A549 (cell line): ENCODE results near the gene CDK5R1. TPM values are rescaled to one million over a fixed set of nuclear protein-coding genes. Genes with fewer than 3 reads are reported as not detected.

ENCODE experiments used
- ATAC-seq, 2 experiments: fragments of 200-7000 bp in 1 of 2; fragments of >200 bp in 1 of 2; cut with Nextera tagmentation in 1 of 2; cut with Tn5 transposase in 1 of 2; 3 replicates each; pipeline versions ENCODE4 v1.8.0 to v1.9.1; 2018 to 2020; ENCODE audit warnings: mild to moderate bottlenecking in 1 of 2, moderate library complexity in 1 of 2
- CTCF ChIA-PET: fragments of 300-600 bp; sonication (Branson Sonifier 250); formaldehyde crosslinking; extraction: SDS; loops from one replicate; lab custom pipeline; 2021; ENCODE audit warnings: antibody characterized with exemption, inconsistent platforms; lab: Yijun Ruan, JAX
- POLR2A ChIA-PET: fragments of 350-600 bp; formaldehyde crosslinking; extraction: SDS; loops from one replicate; lab custom pipeline; 2021; ENCODE audit warnings: antibody characterized with exemption, inconsistent platforms; lab: Yijun Ruan, JAX
- DNase-seq, 2 experiments: peaks; one replicate each; pipeline versions ENCODE4 v3.0.0 to v3.0.0-alpha.2; 2011 to 2016; ENCODE audit warnings: low read depth in 1 of 2, low spot score in 1 of 2
- FAIRE-seq: peaks from 2 replicates; lab custom pipeline; 2011; peaks lifted over from hg19 to GRCh38; lab: Jason Lieb, UNC
- H3K27ac ChIP-seq, 2 experiments: fragments of >200 bp; sonication (Bioruptor Twin); formaldehyde crosslinking; 3 replicates each; pipeline ENCODE4 v1.5.1; 2016 to 2017
- H3K4me1 ChIP-seq: fragments of >200 bp; sonication (Bioruptor Twin); formaldehyde crosslinking; 3 replicates; pipeline ENCODE4 v1.6.1; 2016
- H3K4me2 ChIP-seq: fragments of >200 bp; sonication (Bioruptor Twin); formaldehyde crosslinking; 3 replicates; pipeline ENCODE4 v1.6.1; 2016
- H3K4me3 ChIP-seq: fragments of >200 bp; sonication (Bioruptor Twin); formaldehyde crosslinking; 3 replicates; pipeline ENCODE4 v1.5.1; 2016
- H3K9me3 ChIP-seq: fragments of >200 bp; sonication (Bioruptor Twin); formaldehyde crosslinking; 3 replicates; pipeline ENCODE4 v1.6.1; 2016
- BHLHE40 ChIP-seq: IDR thresholded peaks from 2 replicates; pipeline ENCODE4 v1.6.1; 2012; ENCODE audit warnings: low read depth, low read length, inconsistent platforms
- CEBPB ChIP-seq, 2 experiments: fragments of >200 bp in 1 of 2; sonication (Bioruptor Twin) in 1 of 2; formaldehyde crosslinking in 1 of 2; IDR thresholded peaks; 2 replicates each; pipeline ENCODE4 v1.6.1; 2012 to 2016
- CHD2 ChIP-seq: fragments of 150-350 bp; IDR thresholded peaks from 2 replicates; pipeline ENCODE4 v1.6.1; 2014; ENCODE audit warnings: low read length; ENCODE audit not compliant: partially characterized antibody
- CHD4 ChIP-seq: fragments of 200-600 bp; sonication (generic); IDR thresholded peaks from 2 replicates; pipeline ENCODE4 v1.6.1; 2016; ENCODE audit warnings: antibody characterized with exemption, mild to moderate bottlenecking, borderline replicate concordance
- EHF ChIP-seq: fragments of 250-450 bp; sonication (Bioruptor Pico); IDR thresholded peaks from 2 replicates; pipeline ENCODE4 v1.5.0; 2020; ENCODE audit warnings: mild to moderate bottlenecking
- EHMT2 ChIP-seq: fragments of 200-600 bp; sonication (generic); IDR thresholded peaks from 2 replicates; pipeline ENCODE4 v1.6.1; 2016; ENCODE audit warnings: antibody characterized with exemption, low read depth, mild to moderate bottlenecking, moderate library complexity
- FOSB ChIP-seq: fragments of 250-450 bp; sonication (Bioruptor Pico); IDR thresholded peaks from 2 replicates; pipeline ENCODE4 v1.5.0; 2020; ENCODE audit warnings: mild to moderate bottlenecking, moderate library complexity
- GATA3 ChIP-seq: IDR thresholded peaks from 2 replicates; pipeline ENCODE4 v1.6.1; 2012; ENCODE audit warnings: borderline replicate concordance
- HOXA7 ChIP-seq: fragments of 250-450 bp; sonication (Bioruptor Pico); IDR thresholded peaks from 2 replicates; pipeline ENCODE4 v1.5.0; 2020; ENCODE audit warnings: mild to moderate bottlenecking, moderate library complexity
- JUNB ChIP-seq: fragments of >200 bp; sonication (Bioruptor Twin); formaldehyde crosslinking; IDR thresholded peaks from 2 replicates; pipeline ENCODE4 v1.6.1; 2016
- KDM1A ChIP-seq: fragments of 200-600 bp; sonication (generic); IDR thresholded peaks from 2 replicates; pipeline ENCODE4 v1.6.1; 2016; ENCODE audit warnings: low read depth, mild to moderate bottlenecking
- MAFK ChIP-seq: fragments of 450-650 bp; IDR thresholded peaks from 2 replicates; pipeline ENCODE4 v1.6.1; 2014; ENCODE audit not compliant: partially characterized antibody
- MAZ ChIP-seq: fragments of 150-350 bp; IDR thresholded peaks from 2 replicates; pipeline ENCODE4 v1.6.1; 2014; ENCODE audit warnings: antibody characterized with exemption, low read depth, low read length, borderline replicate concordance
- MYC ChIP-seq: IDR thresholded peaks from 2 replicates; pipeline ENCODE4 v1.6.1; 2012; ENCODE audit warnings: mild to moderate bottlenecking, inconsistent platforms, low read length, improper control_type of control experiment, borderline replicate concordance
- NPAS2 ChIP-seq: fragments of 250-450 bp; sonication (Bioruptor Pico); IDR thresholded peaks from 2 replicates; pipeline ENCODE4 v1.8.0; 2022; ENCODE audit warnings: mild to moderate bottlenecking, moderate library complexity, borderline replicate concordance
- PHF8 ChIP-seq: fragments of 200-600 bp; sonication (generic); IDR thresholded peaks from 2 replicates; pipeline ENCODE4 v1.6.1; 2016; ENCODE audit warnings: low read depth, mild to moderate bottlenecking, antibody characterized with exemption, moderate library complexity, borderline replicate concordance
- POLR2A ChIP-seq: IDR thresholded peaks from 2 replicates; pipeline ENCODE4 v1.6.1; 2012; ENCODE audit warnings: mild to moderate bottlenecking, low read length
- RNF2 ChIP-seq: fragments of 200-600 bp; sonication (generic); IDR thresholded peaks from 2 replicates; pipeline ENCODE4 v1.6.1; 2016; ENCODE audit warnings: low read depth, mild to moderate bottlenecking, antibody characterized with exemption, moderate library complexity, borderline replicate concordance
- SMC3 ChIP-seq: fragments of >200 bp; sonication (Bioruptor Twin); formaldehyde crosslinking; IDR thresholded peaks from 3 replicates; pipeline ENCODE4 v1.6.1; 2018; ENCODE audit warnings: inconsistent platforms
- TFCP2L1 ChIP-seq: fragments of 250-450 bp; sonication (Bioruptor Pico); IDR thresholded peaks from 2 replicates; pipeline ENCODE4 v1.5.0; 2021; ENCODE audit warnings: mild to moderate bottlenecking
- ZFP36 ChIP-seq: fragments of 450-650 bp; IDR thresholded peaks from 2 replicates; pipeline ENCODE4 v1.6.1; 2014; ENCODE audit warnings: borderline replicate concordance; ENCODE audit not compliant: partially characterized antibody
- ZSCAN20 ChIP-seq: fragments of 250-450 bp; sonication (Bioruptor Pico); IDR thresholded peaks from 2 replicates; pipeline ENCODE4 v1.8.0; 2022; ENCODE audit warnings: mild to moderate bottlenecking, moderate library complexity
- WGBS: methylation state at CpG from one replicate; pipeline ENCODE4 v1.1.6; 2017; ENCODE audit errors: missing lambda C conversion rate; 5-methylcytosine and 5-hydroxymethylcytosine counted together
- polyA plus RNA-seq, 4 experiments: library from polyadenylated mRNA; depleted of rRNA in 3 of 4; stranded (reverse); fragments of >200 nt; fragmentation: RNase III in 1 of 4; extraction: RNeasy Plus Mini Kit Qiagen cat#74134 plus additional on column Dnase treatment in 1 of 4; gene quantifications; 2 replicates in 3 of 4; 3 replicates in 1 of 4; pipeline ENCODE4 v1.2.3, GENCODE V29; 2011 to 2017
- TF ChIP-seq, protein P1 (sequence below): fragments of 150-350 bp; IDR thresholded peaks from 2 replicates; pipeline ENCODE4 v1.6.1; 2014; ENCODE audit warnings: low read depth, mild to moderate bottlenecking, low read length
- TF ChIP-seq, protein P2 (sequence below): IDR thresholded peaks from 2 replicates; pipeline ENCODE4 v1.6.1; 2012
- TF ChIP-seq, protein P3 (sequence below): fragments of 200-600 bp; sonication (generic); IDR thresholded peaks from 2 replicates; pipeline ENCODE4 v1.6.1; 2016; ENCODE audit warnings: antibody characterized with exemption, mild to moderate bottlenecking, moderate library complexity
- TF ChIP-seq, protein P4 (sequence below): IDR thresholded peaks from 2 replicates; pipeline ENCODE4 v1.6.1; 2012
- TF ChIP-seq, protein P5 (sequence below): fragments of 250-450 bp; sonication (Bioruptor Pico); IDR thresholded peaks from 2 replicates; pipeline ENCODE4 v1.5.0; 2021; ENCODE audit warnings: mild to moderate bottlenecking, moderate library complexity, borderline replicate concordance
- TF ChIP-seq, protein P6 (sequence below): fragments of 250-450 bp; sonication (Bioruptor Pico); IDR thresholded peaks from 2 replicates; pipeline ENCODE4 v1.5.0; 2020; ENCODE audit warnings: low read depth, mild to moderate bottlenecking, moderate library complexity

CDK5R1 gene
- polyA plus RNA-seq, 2 of the 4 experiments (the other 2 are of a cell fraction): 0.93 to 2.8 TPM

DNA sequence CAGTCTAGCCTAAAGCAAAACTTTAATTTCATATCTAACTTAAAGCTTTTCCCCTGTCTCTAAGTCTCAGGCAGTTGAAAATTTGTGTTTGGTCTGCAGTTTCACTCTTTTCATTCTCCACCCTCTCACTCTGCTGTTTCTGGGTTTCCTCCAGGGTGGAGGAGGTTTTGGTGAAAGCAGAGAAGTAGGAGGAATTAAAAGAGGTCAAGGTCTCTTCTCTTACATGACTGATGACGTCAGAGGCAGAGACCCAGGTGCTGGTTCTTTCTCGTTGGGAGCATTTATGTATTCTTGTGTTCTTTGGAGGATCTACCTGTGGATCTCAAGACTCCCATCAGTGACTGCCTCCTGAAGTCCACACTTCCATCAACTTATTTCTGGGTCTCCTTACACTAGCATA, 44.9 kb upstream of the CDK5R1 start:
- TF ChIP-seq POLR2A (no peak), EHMT2 (no peak), MAZ (no peak), TFCP2L1 (no peak), KDM1A (no peak), ZFP36 (no peak), FOSB (CRISPR knock-in tag) (no peak), HOXA7 (CRISPR knock-in tag) (no peak), RNF2 (no peak), CHD2 (no peak), CHD4 (no peak), MYC (no peak), MAFK (no peak), CEBPB (IDR thresholded peaks at IDR 0.05) (no peak)
- TF ChIP-seq, protein P1, sequence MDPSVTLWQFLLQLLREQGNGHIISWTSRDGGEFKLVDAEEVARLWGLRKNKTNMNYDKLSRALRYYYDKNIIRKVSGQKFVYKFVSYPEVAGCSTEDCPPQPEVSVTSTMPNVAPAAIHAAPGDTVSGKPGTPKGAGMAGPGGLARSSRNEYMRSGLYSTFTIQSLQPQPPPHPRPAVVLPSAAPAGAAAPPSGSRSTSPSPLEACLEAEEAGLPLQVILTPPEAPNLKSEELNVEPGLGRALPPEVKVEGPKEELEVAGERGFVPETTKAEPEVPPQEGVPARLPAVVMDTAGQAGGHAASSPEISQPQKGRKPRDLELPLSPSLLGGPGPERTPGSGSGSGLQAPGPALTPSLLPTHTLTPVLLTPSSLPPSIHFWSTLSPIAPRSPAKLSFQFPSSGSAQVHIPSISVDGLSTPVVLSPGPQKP: no peak
- TF ChIP-seq, protein P2, sequence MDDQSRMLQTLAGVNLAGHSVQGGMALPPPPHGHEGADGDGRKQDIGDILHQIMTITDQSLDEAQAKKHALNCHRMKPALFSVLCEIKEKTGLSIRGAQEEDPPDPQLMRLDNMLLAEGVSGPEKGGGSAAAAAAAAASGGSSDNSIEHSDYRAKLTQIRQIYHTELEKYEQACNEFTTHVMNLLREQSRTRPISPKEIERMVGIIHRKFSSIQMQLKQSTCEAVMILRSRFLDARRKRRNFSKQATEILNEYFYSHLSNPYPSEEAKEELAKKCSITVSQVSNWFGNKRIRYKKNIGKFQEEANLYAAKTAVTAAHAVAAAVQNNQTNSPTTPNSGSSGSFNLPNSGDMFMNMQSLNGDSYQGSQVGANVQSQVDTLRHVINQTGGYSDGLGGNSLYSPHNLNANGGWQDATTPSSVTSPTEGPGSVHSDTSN: no peak
- TF ChIP-seq, protein P3, sequence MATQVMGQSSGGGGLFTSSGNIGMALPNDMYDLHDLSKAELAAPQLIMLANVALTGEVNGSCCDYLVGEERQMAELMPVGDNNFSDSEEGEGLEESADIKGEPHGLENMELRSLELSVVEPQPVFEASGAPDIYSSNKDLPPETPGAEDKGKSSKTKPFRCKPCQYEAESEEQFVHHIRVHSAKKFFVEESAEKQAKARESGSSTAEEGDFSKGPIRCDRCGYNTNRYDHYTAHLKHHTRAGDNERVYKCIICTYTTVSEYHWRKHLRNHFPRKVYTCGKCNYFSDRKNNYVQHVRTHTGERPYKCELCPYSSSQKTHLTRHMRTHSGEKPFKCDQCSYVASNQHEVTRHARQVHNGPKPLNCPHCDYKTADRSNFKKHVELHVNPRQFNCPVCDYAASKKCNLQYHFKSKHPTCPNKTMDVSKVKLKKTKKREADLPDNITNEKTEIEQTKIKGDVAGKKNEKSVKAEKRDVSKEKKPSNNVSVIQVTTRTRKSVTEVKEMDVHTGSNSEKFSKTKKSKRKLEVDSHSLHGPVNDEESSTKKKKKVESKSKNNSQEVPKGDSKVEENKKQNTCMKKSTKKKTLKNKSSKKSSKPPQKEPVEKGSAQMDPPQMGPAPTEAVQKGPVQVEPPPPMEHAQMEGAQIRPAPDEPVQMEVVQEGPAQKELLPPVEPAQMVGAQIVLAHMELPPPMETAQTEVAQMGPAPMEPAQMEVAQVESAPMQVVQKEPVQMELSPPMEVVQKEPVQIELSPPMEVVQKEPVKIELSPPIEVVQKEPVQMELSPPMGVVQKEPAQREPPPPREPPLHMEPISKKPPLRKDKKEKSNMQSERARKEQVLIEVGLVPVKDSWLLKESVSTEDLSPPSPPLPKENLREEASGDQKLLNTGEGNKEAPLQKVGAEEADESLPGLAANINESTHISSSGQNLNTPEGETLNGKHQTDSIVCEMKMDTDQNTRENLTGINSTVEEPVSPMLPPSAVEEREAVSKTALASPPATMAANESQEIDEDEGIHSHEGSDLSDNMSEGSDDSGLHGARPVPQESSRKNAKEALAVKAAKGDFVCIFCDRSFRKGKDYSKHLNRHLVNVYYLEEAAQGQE: no peak
- TF ChIP-seq, protein P4, sequence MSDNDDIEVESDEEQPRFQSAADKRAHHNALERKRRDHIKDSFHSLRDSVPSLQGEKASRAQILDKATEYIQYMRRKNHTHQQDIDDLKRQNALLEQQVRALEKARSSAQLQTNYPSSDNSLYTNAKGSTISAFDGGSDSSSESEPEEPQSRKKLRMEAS: no peak
- Histone ChIP-seq H3K4me2 (no peak overlapping the region), H3K4me1 (peaks cover 13% of the 10 kb centered on the region), H3K27ac (no peak overlapping the region), H3K9me3 (no peaks in the 10 kb centered on the region; the same call in 1 of the 3 replicates), H3K4me3 (no peak overlapping the region)
- no peak for ATAC-seq
- FAIRE-seq: no peak
- CTCF ChIA-PET: interaction anchor here (0.7 to 1.7 kb wide), 5 partner anchors 8 to 23 kb away, joined by 3 to 6 read pairs (median 3); no protein-coding TSS in a partner anchor
- POLR2A ChIA-PET: no interaction called here
- DNase-seq: no peak
- 17% methylated on average over 2 of the region's 2 CpGs for WGBS

DNA sequence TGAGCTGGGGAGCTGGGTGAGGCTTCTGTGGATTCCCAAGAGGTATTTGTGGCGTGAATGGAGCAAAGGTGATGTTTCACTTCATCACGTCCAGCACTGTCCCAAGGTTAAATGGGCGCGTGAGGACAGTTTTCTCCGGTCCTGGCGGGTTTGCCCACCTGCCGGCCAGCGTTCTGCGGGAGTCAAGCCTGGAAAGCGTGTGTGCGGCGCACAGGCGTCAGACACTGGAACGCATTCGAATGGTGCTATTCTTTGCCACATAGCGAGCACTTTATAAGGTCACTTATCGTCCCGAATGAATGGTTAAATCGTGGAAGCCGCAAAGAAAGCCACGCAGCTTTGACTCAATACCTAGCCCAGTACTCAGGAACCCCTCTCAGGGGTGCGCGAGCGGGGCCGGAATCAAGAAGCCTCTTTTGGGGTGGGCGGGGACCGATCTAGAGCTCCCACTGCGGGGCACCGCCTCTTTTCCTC, 42.9 kb upstream of the CDK5R1 start:
- peak overlapping the region; percentile 42 to 97 for H3K27ac ChIP-seq
- H3K4me3 ChIP-seq: peak overlapping the region; percentile 92
- H3K9me3 ChIP-seq: no peaks in the 10 kb centered on the region
- DNase-seq (no peak), FAIRE-seq (no peak), ATAC-seq (peak; percentile 47 to 54)
- WGBS: 4% methylated on average over 27 of the region's 29 CpGs
- CTCF ChIA-PET: interaction anchor here (0.6 to 9.8 kb wide), 38 partner anchors 10 to 1687 kb away, joined by 3 to 138 read pairs (median 6); partner anchors contain the start of genes C17orf75 and CDK5R1
- POLR2A ChIA-PET: interaction anchor here (0.6 to 2.0 kb wide), 12 partner anchors 8 to 433 kb away, joined by 3 to 7 read pairs (median 3); partner anchors contain the start of genes CDK5R1, MYO1D and ZNF207
- peaks cover 19% of the 10 kb centered on the region for H3K4me1 ChIP-seq
- H3K4me2 ChIP-seq: peak overlapping the region; percentile 90
- TF ChIP-seq, protein P1: no peak
- TF ChIP-seq PHF8 (no peak), SMC3 (no peak), CHD4 (no peak), ZSCAN20 (CRISPR knock-in tag) (no peak), NPAS2 (CRISPR knock-in tag) (no peak), JUNB (no peak), MYC (no peak), GATA3 (no peak), EHF (CRISPR knock-in tag) (no peak), BHLHE40 (no peak), FOSB (CRISPR knock-in tag) (no peak)
- TF ChIP-seq, protein P5, sequence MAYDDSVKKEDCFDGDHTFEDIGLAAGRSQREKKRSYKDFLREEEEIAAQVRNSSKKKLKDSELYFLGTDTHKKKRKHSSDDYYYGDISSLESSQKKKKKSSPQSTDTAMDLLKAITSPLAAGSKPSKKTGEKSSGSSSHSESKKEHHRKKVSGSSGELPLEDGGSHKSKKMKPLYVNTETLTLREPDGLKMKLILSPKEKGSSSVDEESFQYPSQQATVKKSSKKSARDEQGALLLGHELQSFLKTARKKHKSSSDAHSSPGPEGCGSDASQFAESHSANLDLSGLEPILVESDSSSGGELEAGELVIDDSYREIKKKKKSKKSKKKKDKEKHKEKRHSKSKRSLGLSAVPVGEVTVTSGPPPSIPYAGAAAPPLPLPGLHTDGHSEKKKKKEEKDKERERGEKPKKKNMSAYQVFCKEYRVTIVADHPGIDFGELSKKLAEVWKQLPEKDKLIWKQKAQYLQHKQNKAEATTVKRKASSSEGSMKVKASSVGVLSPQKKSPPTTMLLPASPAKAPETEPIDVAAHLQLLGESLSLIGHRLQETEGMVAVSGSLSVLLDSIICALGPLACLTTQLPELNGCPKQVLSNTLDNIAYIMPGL (CRISPR knock-in tag): no peak
- TF ChIP-seq, protein P6, sequence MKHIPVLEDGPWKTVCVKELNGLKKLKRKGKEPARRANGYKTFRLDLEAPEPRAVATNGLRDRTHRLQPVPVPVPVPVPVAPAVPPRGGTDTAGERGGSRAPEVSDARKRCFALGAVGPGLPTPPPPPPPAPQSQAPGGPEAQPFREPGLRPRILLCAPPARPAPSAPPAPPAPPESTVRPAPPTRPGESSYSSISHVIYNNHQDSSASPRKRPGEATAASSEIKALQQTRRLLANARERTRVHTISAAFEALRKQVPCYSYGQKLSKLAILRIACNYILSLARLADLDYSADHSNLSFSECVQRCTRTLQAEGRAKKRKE (CRISPR knock-in tag): no peak
